GM12878 (cell line): ENCODE measurements around the gene PSORS1C2. TPM values are rescaled to one million over a fixed set of nuclear protein-coding genes. Genes with fewer than 3 reads are reported as not detected.

ENCODE experiments used
- ATAC-seq: fragments of 200-7000 bp; cut with Tn5 transposase; 3 replicates; pipeline ENCODE4 v1.9.1; 2020; ENCODE audit warnings: mild to moderate bottlenecking, moderate library complexity
- BruUV-seq: library from RNA; stranded (reverse); fragments of 400-500 nt; replicated peaks from 2 replicates; lab custom pipeline; 2021; lab: Mats Ljungman, UMichigan
- CTCF ChIA-PET: fragments of 300-600 bp; sonication (Branson Sonifier 250); formaldehyde crosslinking; extraction: SDS; loops from one replicate; lab custom pipeline; 2021; ENCODE audit warnings: inconsistent platforms; lab: Yijun Ruan, JAX
- POLR2A ChIA-PET: fragments of 350-600 bp; formaldehyde crosslinking; extraction: SDS; loops from one replicate; lab custom pipeline; 2021; ENCODE audit warnings: inconsistent platforms; lab: Charles Lee
- RAD21 ChIA-PET: fragments of 300-600 bp; sonication (Branson Sonifier 250); formaldehyde crosslinking; loops from one replicate; lab custom pipeline; 2023; ENCODE audit warnings: antibody characterized with exemption; ENCODE audit not compliant: unreplicated experiment; lab: Charles Lee
- SMC1A ChIA-PET: fragments of 300-600 bp; sonication (Branson Sonifier 250); formaldehyde crosslinking; loops from one replicate; lab custom pipeline; 2023; ENCODE audit not compliant: unreplicated experiment, uncharacterized antibody; lab: Charles Lee
- DNase-seq: peaks from one replicate; pipeline ENCODE4 v3.0.0-alpha.2; 2011; ENCODE audit warnings: low read depth, low spot score
- FAIRE-seq: peaks from 3 replicates; lab custom pipeline; 2011; peaks lifted over from hg19 to GRCh38; lab: Jason Lieb, UNC
- H2AFZ ChIP-seq: 2 replicates; pipeline ENCODE4 v1.6.0; 2011; ENCODE audit warnings: low read depth, low read length, control low read depth; ENCODE audit not compliant: control insufficient read depth
- H3K27ac ChIP-seq: 2 replicates; pipeline ENCODE4 v1.5.1; 2011; ENCODE audit warnings: control low read depth; ENCODE audit not compliant: control insufficient read depth, insufficient read depth
- H3K27me3 ChIP-seq, 2 experiments: replicated peaks in 1 of 2; 2 replicates each; pipeline versions ENCODE4 v1.6.0 to v1.6.1; 2011; ENCODE audit warnings: low read length in 1 of 2; ENCODE audit not compliant: control insufficient read depth in 2 of 2, insufficient read depth in 2 of 2
- H3K36me3 ChIP-seq, 2 experiments: 2 replicates each; pipeline ENCODE4 v1.5.1; 2011; ENCODE audit warnings: low read length in 1 of 2; ENCODE audit not compliant: control insufficient read depth in 2 of 2, insufficient read depth in 2 of 2
- H3K4me1 ChIP-seq: 2 replicates; pipeline ENCODE4 v1.6.1; 2011; ENCODE audit warnings: mild to moderate bottlenecking, low read length, moderate library complexity, mixed read lengths; ENCODE audit not compliant: control insufficient read depth, insufficient read depth
- H3K4me2 ChIP-seq: 2 replicates; pipeline ENCODE4 v1.6.0; 2011; ENCODE audit warnings: control low read depth; ENCODE audit not compliant: control insufficient read depth, insufficient read depth
- H3K4me3 ChIP-seq: fragments of 200-600 bp; sonication (generic); 2 replicates; pipeline ENCODE4 v1.5.1; 2016
- H3K79me2 ChIP-seq: 2 replicates; pipeline ENCODE4 v1.6.0; 2011; ENCODE audit warnings: low read length; ENCODE audit not compliant: control insufficient read depth, insufficient read depth
- H3K9ac ChIP-seq: 2 replicates; pipeline ENCODE4 v1.8.0; 2011; ENCODE audit warnings: low read length, control low read depth, mixed read lengths; ENCODE audit not compliant: control insufficient read depth, insufficient read depth
- H3K9me3 ChIP-seq: replicated peaks from 3 replicates; pipeline ENCODE4 v1.5.1; 2011; ENCODE audit warnings: mild to moderate bottlenecking, low read length; ENCODE audit not compliant: control insufficient read depth, insufficient read depth
- H4K20me1 ChIP-seq: 2 replicates; pipeline ENCODE4 v1.6.0; 2011; ENCODE audit not compliant: control insufficient read depth, insufficient read depth
- BCL3 ChIP-seq: IDR thresholded peaks from 2 replicates; pipeline ENCODE4 v1.6.1; 2011; ENCODE audit warnings: borderline replicate concordance, low read depth, mild to moderate bottlenecking, moderate library complexity, low read length; ENCODE audit not compliant: insufficient read depth, poor library complexity, severe bottlenecking
- BMI1 ChIP-seq: fragments of 450-650 bp; IDR thresholded peaks from 2 replicates; pipeline ENCODE4 v1.6.1; 2016; ENCODE audit warnings: mild to moderate bottlenecking, moderate library complexity, borderline replicate concordance
- IKZF2 ChIP-seq, 2 experiments: fragments of 450-650 bp; IDR thresholded peaks; 2 replicates each; pipeline ENCODE4 v1.6.1; 2017; ENCODE audit warnings: mild to moderate bottlenecking in 2 of 2, moderate library complexity in 2 of 2
- JUNB ChIP-seq: IDR thresholded peaks from 2 replicates; pipeline ENCODE4 v1.6.1; 2016; ENCODE audit warnings: antibody characterized with exemption, mild to moderate bottlenecking
- JUND ChIP-seq: IDR thresholded peaks from 2 replicates; pipeline ENCODE4 v1.6.1; 2012; ENCODE audit warnings: low read depth, mild to moderate bottlenecking, low read length, improper control_type of control experiment, moderate library complexity
- KLF5 ChIP-seq: fragments of 450-650 bp; IDR thresholded peaks from 2 replicates; pipeline ENCODE4 v1.6.1; 2014; ENCODE audit warnings: mild to moderate bottlenecking; ENCODE audit not compliant: partially characterized antibody
- NBN ChIP-seq: fragments of 450-650 bp; IDR thresholded peaks from 2 replicates; pipeline ENCODE4 v1.6.1; 2016
- NFIC ChIP-seq: IDR thresholded peaks from 2 replicates; pipeline ENCODE4 v1.6.1; 2012; ENCODE audit warnings: low read depth, mild to moderate bottlenecking, inconsistent platforms, low read length, moderate library complexity
- NKRF ChIP-seq: fragments of 450-650 bp; conservative IDR thresholded peaks from 2 replicates; pipeline ENCODE4 v1.6.1; 2017; ENCODE audit warnings: mild to moderate bottlenecking, moderate library complexity
- PRDM15 ChIP-seq: fragments of 450-650 bp; formaldehyde crosslinking; IDR thresholded peaks from 2 replicates; pipeline ENCODE4 v1.4.0; 2020; ENCODE audit warnings: mild to moderate bottlenecking, moderate library complexity
- RFX5 ChIP-seq: IDR thresholded peaks from 2 replicates; pipeline ENCODE4 v1.6.1; 2011; ENCODE audit warnings: low read depth, low read length, improper control_type of control experiment
- SMC3 ChIP-seq: IDR thresholded peaks from 2 replicates; pipeline ENCODE4 v1.6.1; 2011; ENCODE audit warnings: low read length, improper control_type of control experiment, borderline replicate concordance
- TCF12 ChIP-seq: IDR thresholded peaks from 2 replicates; pipeline ENCODE4 v1.6.1; 2011; ENCODE audit warnings: low read depth, mild to moderate bottlenecking, low read length
- ZNF207 ChIP-seq: fragments of 450-650 bp; IDR thresholded peaks from 2 replicates; pipeline ENCODE4 v1.6.1; 2014; ENCODE audit warnings: antibody characterized with exemption, mild to moderate bottlenecking, borderline replicate concordance
- ZNF622 ChIP-seq: fragments of 450-650 bp; IDR thresholded peaks from 2 replicates; pipeline ENCODE4 v1.6.1; 2017; ENCODE audit warnings: mild to moderate bottlenecking, inconsistent platforms
- WGBS: methylation state at CpG from one replicate; pipeline ENCODE4 v1.1.6; 2016; ENCODE audit warnings: low lambda C conversion rate; ENCODE audit not compliant: insufficient replicate concordance, insufficient coverage; ENCODE audit errors: missing lambda C conversion rate; 5-methylcytosine and 5-hydroxymethylcytosine counted together
- in situ Hi-C: fragments of 300-500 bp; cut with MboI; formaldehyde crosslinking; loops from 9 replicates; pipeline ENCODE4 v1.14.3; 2018; ENCODE audit warnings: mixed read lengths
- intact Hi-C: fragments of 100-400 bp; cut with micrococcal nuclease; formaldehyde crosslinking; loops from one replicate; pipeline ENCODE4 v1.14.2; 2022; ENCODE audit not compliant: unreplicated experiment
- polyA plus RNA-seq, 11 experiments: library from polyadenylated mRNA; depleted of rRNA in 4 of 11; unstranded in 6 of 11; stranded (reverse) in 5 of 11; fragments of >200 nt; fragmentation: Nextera tagmentation in 4 of 11; fragmentation: Illumina TruSeq in 1 of 11; extraction: Ambion mirVana in 4 of 11; extraction: Trizol in 1 of 11; gene quantifications; 1 replicate in 1 of 11; 2 replicates in 10 of 11; pipeline versions ENCODE4 v1.2.1 to v1.2.3, GENCODE V29; 2011 to 2016; ENCODE audit warnings: inconsistent platforms in 2 of 11, missing spikeins in 2 of 11, low read depth in 1 of 11
- total RNA-seq, 4 experiments: library from RNA; depleted of rRNA in 3 of 4; stranded (reverse); fragments of >200 nt in 3 of 4; fragmentation: Illumina TruSeq in 1 of 4; extraction: Trizol in 1 of 4; gene quantifications; 2 replicates each; pipeline versions ENCODE4 v1.2.1 to v1.2.3, GENCODE V29; 2013 to 2021

PSORS1C2 gene
- total and polyA plus RNA-seq, 10 of the 15 experiments (the other 5 are each of a cell fraction or from before 2014, with no cell fraction given) = not detected

DNA sequence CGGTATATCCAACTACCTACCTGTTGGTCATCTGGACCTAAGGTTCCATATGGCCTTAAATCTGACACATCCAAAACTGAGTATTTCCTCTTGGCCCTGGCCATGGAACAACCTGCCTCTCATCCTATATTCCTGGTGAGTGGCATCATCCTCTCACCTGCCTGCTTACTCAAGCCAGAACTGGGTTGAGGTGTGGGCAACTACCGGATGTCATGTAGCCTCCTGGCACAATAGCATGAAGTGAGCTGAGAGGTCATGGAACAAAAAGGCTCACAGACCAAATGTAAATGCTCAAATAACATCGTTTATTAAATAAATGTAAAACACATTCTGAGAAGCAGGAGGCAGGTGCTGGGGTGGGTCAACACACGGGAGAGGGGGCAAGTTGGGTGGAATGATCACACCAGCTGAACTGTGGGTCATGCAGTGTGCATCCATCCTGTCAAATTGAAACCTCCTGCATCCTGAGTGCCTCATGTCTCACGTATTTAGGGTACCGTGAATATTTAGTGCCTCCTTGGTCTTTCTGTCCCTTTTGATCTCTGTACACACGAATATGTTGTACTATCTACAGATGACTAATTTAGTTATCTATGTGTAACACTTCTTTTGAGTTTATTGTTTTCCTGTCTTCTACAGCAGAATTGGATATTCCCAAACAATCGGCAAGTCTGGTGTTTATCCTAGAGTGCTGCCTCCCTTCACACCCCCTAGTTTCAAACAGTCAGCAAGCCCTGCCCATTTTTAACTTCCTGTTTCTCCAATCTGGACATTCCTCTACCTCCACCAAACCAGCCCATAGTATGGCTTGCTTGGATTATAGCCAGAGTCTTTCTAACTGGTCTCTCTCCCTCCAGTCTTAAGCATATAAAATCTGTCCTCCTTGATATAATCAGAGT, 39.5 kb upstream of the PSORS1C2 start (continued):
- TF ChIP-seq NFIC = peak; percentile 38; the same call in 1 of the 2 replicates
- peak; percentile 39 for TF ChIP-seq JUNB
- TF ChIP-seq ZNF622 = no peak
- no peak for TF ChIP-seq RFX5
- TF ChIP-seq IKZF2 (IDR thresholded peaks at IDR 0.05) = 0 out of 4 replicates have a peak, but pooled peaks of 1 of the 2 experiments have one; percentile 18
- 0 out of 2 replicates have a peak, but pooled peaks have one; percentile 35 for TF ChIP-seq TCF12

DNA sequence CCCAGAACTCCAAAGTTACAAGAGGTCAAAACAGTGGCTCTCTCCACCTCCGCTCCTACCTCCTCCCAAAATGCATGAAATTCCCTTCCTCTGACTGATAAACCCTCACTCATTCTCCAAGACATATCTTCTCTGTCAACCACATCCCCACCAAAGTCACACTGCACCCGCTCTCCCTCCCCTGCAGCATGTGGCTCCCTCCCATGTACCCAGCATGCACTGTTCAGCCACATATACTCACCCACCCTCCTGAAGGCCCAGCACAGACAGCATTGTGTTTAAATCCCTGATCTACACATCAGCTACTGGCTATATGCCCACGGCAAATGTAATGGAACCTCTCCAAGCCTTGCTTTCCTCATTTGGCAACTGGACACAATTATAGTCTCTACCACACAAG, 37.1 kb upstream of the PSORS1C2 start:
- H3K9me3 ChIP-seq = no peaks in the 10 kb centered on the region
- in situ Hi-C loops = no loop called here
- H3K27me3 ChIP-seq = no peaks in the 10 kb centered on the region
- H3K9ac ChIP-seq = no peak overlapping the region
- DNase-seq = no peak
- no peak for ATAC-seq
- no peak overlapping the region for H2AFZ ChIP-seq
- FAIRE-seq = no peak
- no TSS peak for BruUV-seq
- RAD21 ChIA-PET = no interaction called here
- WGBS = 64% methylated on average over 3 of the region's 3 CpGs
- SMC1A ChIA-PET = interaction anchor here (2.1 kb wide), 1 partner anchor 11 kb away, joined by 7 read pairs; no protein-coding TSS in a partner anchor
- peaks cover 14% of the 10 kb centered on the region for H3K4me1 ChIP-seq
- H3K79me2 ChIP-seq = no peaks in the 10 kb centered on the region; the same call in none of the 2 replicates
- intact Hi-C loops = no loop called here
- H3K36me3 ChIP-seq = 0 out of 4 replicates have a peak, but pooled peaks cover 0 to 2% of the 10 kb centered on the region in 2 experiments
- no peak overlapping the region for H3K27ac ChIP-seq
- CTCF ChIA-PET = interaction anchor here (0.8 to 0.9 kb wide), 2 partner anchors 11 to 47 kb away, joined by 3 read pairs; no protein-coding TSS in a partner anchor
- no peak overlapping the region for H3K4me3 ChIP-seq
- POLR2A ChIA-PET = no interaction called here
- no peaks in the 10 kb centered on the region for H4K20me1 ChIP-seq
- no peak overlapping the region for H3K4me2 ChIP-seq
- no peak for TF ChIP-seq NBN
- TF ChIP-seq IKZF2 (IDR thresholded peaks at IDR 0.05) = no peak
- TF ChIP-seq NKRF = no peak
- no peak for TF ChIP-seq SMC3
- TF ChIP-seq JUND = no peak
- no peak for TF ChIP-seq BCL3
- TF ChIP-seq PRDM15 (CRISPR knock-in tag) = no peak
- no peak for TF ChIP-seq BMI1
- no peak for TF ChIP-seq ZNF207
- no peak for TF ChIP-seq KLF5
